ENCODE data around the gene MLPH. TPM values are rescaled to one million over a fixed set of nuclear protein-coding genes. Genes with fewer than 3 reads are reported as not detected.

Gene MLPH
- total and polyA plus RNA-seq, 4 donors, result 71.0 to 295 (median 192) TPM

GRCh38 chr2:237512774-237513466, 25.9 kb downstream of the MLPH start:
- Histone ChIP-seq H3K9ac (ENCODE audit: insufficient read depth in 1 of 2, low read length in 2 of 2) (no peak overlapping the region), H3K9me3 (ENCODE audit: control insufficient read depth in 4 of 4, insufficient read depth in 3 of 4, low read length in 3 of 4) (no peaks in the 10 kb centered on the region), H3K36me3 (ENCODE audit: control insufficient read depth in 4 of 4, insufficient read depth in 4 of 4, low read length in 4 of 4) (peaks cover 0 to 8% (median 0%) of the 10 kb centered on the region in 4 donors), H3K4me3 (no peak overlapping the region), H3K4me1 (ENCODE audit: control insufficient read depth in 5 of 5, insufficient read depth in 5 of 5, low read length in 5 of 5) (peaks cover 0 to 17% (median 0%) of the 10 kb centered on the region in 5 donors), H3K27me3 (ENCODE audit: control insufficient read depth in 3 of 3, insufficient read depth in 3 of 3, low read length in 2 of 3) (no peaks in the 10 kb centered on the region), H3K27ac (ENCODE audit: low read depth in 1 of 2, low read length in 1 of 2) (peak overlapping the region in 1 of 2 donors; percentile 52)
- ATAC-seq (ENCODE audit: insufficient read depth, low FRiP score), result peak; percentile 49
- 33 to 40% methylated on average over 14 of the region's 14 CpGs for WGBS, 2 donors
- peak; percentile 92 for TF ChIP-seq CTCF (IDR thresholded peaks at IDR 0.05; ENCODE audit: control extremely low read depth, extremely low read depth)
- DNase-seq, result peak; percentile 90 to 92 (median 91)

GRCh38 chr2:237513693-237514092, 26.6 kb downstream of the MLPH start:
- ATAC-seq (ENCODE audit: insufficient read depth, low FRiP score) (no peak), DNase-seq (no peak)
- H3K36me3 ChIP-seq (ENCODE audit: control insufficient read depth in 4 of 4, insufficient read depth in 4 of 4, low read length in 4 of 4), result peaks cover 0 to 8% (median 0%) of the 10 kb centered on the region in 4 donors
- no peaks in the 10 kb centered on the region for H3K9me3 ChIP-seq (ENCODE audit: control insufficient read depth in 4 of 4, insufficient read depth in 3 of 4, low read length in 3 of 4)
- peaks cover 0 to 15% (median 0%) of the 10 kb centered on the region in 5 donors for H3K4me1 ChIP-seq (ENCODE audit: control insufficient read depth in 5 of 5, insufficient read depth in 5 of 5, low read length in 5 of 5)
- H3K4me3 ChIP-seq, result no peak overlapping the region
- peak overlapping the region in 1 of 2 donors; percentile 52 for H3K27ac ChIP-seq (ENCODE audit: low read depth in 1 of 2, low read length in 1 of 2)
- no peak overlapping the region for H3K9ac ChIP-seq (ENCODE audit: insufficient read depth in 1 of 2, low read length in 2 of 2)
- TF ChIP-seq CTCF (IDR thresholded peaks at IDR 0.05; ENCODE audit: control extremely low read depth, extremely low read depth), result no peak
- no peaks in the 10 kb centered on the region for H3K27me3 ChIP-seq (ENCODE audit: control insufficient read depth in 3 of 3, insufficient read depth in 3 of 3, low read length in 2 of 3)
- WGBS, 2 donors, result 90 to 92% methylated on average over 9 of the region's 9 CpGs

- TF ChIP-seq CTCF (IDR thresholded peaks at IDR 0.05; ENCODE audit: control extremely low read depth, extremely low read depth), result no peak
- peaks cover 0 to 10% (median 0%) of the 10 kb centered on the region in 4 donors for H3K36me3 ChIP-seq (ENCODE audit: control insufficient read depth in 4 of 4, insufficient read depth in 4 of 4, low read length in 4 of 4)
- no peaks in the 10 kb centered on the region for H3K27me3 ChIP-seq (ENCODE audit: control insufficient read depth in 3 of 3, insufficient read depth in 3 of 3, low read length in 2 of 3)
- peaks cover 0 to 11% (median 0%) of the 10 kb centered on the region in 5 donors for H3K4me1 ChIP-seq (ENCODE audit: control insufficient read depth in 5 of 5, insufficient read depth in 5 of 5, low read length in 5 of 5)
- no peaks in the 10 kb centered on the region for H3K9me3 ChIP-seq (ENCODE audit: control insufficient read depth in 4 of 4, insufficient read depth in 3 of 4, low read length in 3 of 4)
- H3K4me3 ChIP-seq, result no peak overlapping the region
- no peak for ATAC-seq (ENCODE audit: insufficient read depth, low FRiP score)
- 87 to 93% methylated on average over 6 of the region's 6 CpGs for WGBS, 2 donors
- H3K9ac ChIP-seq (ENCODE audit: insufficient read depth in 1 of 2, low read length in 2 of 2), result no peak overlapping the region
- peak overlapping the region in 1 of 2 donors; percentile 52 for H3K27ac ChIP-seq (ENCODE audit: low read depth in 1 of 2, low read length in 1 of 2)
- DNase-seq, result no peak
Observed at GRCh38 chr2:237514474-237515130, 27.6 kb downstream of the MLPH start.

Data from lung (tissue), 12 donors.